Adipose tissue (tissue), 3 donors: ENCODE measurements around the gene VPS37C. TPM values are rescaled to one million over a fixed set of nuclear protein-coding genes. Genes with fewer than 3 reads are reported as not detected.

Source experiments
- H3K27ac ChIP-seq: one replicate; pipeline ENCODE4 v1.5.1; 2013; ENCODE audit warnings: low read depth, low read length
- whole genome bisulfite sequencing, 3 donors: extraction: QIAGEN DNeasy Blood & Tissue Kit; methylation state at CpG; one replicate each; pipeline ENCODE4 v1.1.7; 2013; 5-methylcytosine and 5-hydroxymethylcytosine counted together
- polyA plus RNA-seq, 3 donors: library from polyadenylated mRNA; stranded (reverse); fragments of 200-250 nt; gene quantifications; one replicate each; pipeline ENCODE4 v1.2.3, GENCODE V29; 2013
- donor health status: healthy with polysubstance abuse.
- donor health status: Bipolar disorder and iron deficiency.
- donor health status: healthy.

Gene VPS37C
- polyA plus RNA-seq, 3 donors, result 14.2 to 17.6 (median 15.2) TPM

DNA sequence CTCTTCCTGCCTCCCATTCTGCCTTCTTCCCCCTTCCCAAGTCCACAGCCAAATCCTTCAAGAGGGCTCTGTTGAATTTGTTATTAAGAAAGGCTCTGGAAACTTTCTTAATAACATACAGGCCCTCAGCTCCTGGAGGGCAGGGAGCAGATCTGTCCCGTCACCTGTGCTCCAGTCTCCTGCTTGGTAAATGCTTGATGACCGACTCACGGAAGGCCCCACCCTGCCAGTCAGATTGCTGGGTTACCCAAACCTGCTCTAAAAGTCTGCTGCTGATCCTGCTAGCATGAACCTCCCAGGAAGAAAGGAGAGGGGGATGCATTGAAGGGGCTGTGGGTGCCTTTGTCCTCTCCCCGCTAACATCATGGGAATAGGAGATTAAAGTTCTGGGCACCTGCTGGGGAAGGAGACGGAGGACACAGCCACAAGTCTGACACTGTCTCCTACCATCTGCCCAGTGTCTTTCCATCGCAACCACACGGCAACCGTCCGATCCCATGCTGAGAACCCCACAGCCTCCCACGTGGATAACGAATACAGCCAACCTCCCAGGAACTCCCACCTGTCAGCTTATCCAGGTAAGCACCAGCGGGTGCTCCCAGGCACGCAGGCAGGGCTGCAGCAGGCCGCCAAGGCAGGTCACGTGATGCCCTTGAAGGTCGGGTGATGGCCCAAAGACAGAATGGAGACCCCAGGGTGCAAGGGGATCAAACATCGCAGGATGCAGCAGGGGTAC is 36.5 kb downstream of the VPS37C start:
- WGBS, 3 donors, result 64 to 92% (median 89%) methylated on average over 17 of the region's 17 CpGs
- H3K27ac ChIP-seq, result no peak overlapping the region

DNA sequence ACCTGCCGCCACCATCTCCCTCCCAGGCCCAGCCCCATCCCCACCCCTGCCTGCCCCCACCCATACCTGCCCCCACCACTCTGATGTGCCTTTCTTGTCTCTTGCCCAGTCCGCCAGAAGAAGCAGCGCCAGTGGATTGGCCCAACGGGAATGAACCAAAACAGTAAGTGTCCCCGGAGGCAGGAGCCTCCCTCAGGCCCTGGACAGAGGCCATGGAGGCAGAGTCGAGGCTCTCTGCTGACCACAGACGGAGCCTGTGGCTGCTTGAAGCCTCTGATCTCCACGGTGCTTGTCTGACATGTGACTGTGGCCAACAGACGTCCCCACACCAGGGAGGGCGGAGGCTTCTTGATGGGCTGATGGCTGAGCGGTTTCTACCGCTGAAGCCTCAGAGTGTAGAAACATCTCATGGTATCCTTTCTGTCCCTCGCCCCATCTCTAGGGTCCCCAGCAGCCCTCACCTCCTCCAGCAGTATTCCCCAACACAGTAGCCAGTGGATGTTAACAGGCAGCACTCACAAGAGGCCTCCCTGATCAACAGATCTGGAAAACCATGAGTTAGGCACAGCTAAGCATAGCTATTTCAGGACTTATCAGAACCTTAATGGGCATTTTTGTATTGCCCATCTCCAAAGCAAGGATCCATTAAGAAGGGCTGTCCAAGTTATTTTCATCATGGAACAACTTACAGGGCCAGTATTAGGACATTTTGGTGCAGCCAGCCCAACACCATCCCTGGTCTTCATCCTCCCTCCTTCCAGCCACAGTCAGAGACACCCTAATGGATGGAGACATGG is 37.3 kb downstream of the VPS37C start:
- no peak overlapping the region for H3K27ac ChIP-seq
- 73 to 91% (median 79%) methylated on average over 11 to 13 of the region's 13 CpGs for WGBS, 3 donors

DNA sequence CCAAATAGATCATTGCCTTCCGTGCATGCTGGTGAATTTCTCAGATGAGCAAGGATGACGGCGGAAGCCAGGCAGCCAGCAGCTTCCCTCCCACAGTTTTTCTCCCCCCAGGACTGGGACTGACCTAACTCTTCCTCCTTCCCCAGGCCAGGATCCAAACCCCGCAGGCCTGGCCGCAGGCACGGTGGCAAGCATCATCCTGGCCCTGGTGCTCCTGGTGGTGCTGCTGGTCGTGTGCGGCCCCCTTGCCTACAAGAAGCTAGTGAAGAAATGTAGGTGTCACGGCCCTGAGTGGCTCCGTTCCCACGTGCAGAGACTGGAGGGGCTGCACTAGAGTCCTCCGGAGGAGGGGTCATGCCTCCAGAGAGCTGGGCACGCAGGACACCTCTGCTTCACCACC is 38.5 kb downstream of the VPS37C start:
- no peak overlapping the region for H3K27ac ChIP-seq
- 79 to 82% (median 80%) methylated on average over 13 of the region's 13 CpGs for WGBS, 3 donors

DNA sequence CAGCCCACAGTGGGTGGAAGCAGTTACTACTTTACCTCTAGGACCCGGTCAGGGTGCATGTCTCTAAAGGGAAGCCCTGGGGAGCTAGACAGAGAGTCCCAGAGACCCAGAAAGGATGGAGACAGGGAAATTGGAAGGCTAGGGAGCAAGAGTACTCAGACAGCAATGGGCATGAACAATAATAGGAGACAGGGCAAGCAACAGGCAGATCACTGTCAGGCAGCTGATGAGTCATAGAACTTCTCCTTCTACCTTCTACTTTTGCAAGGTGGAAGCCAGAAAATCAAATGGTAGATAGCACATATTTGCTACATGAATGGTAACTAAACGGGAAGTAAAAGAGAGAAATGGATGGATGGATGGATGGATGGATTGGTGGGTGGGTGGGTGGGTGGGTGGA is 39.3 kb downstream of the VPS37C start:
- WGBS, 3 donors, result 87 to 92% (median 90%) methylated on average over 2 of the region's 2 CpGs
- H3K27ac ChIP-seq, result no peak overlapping the region

DNA sequence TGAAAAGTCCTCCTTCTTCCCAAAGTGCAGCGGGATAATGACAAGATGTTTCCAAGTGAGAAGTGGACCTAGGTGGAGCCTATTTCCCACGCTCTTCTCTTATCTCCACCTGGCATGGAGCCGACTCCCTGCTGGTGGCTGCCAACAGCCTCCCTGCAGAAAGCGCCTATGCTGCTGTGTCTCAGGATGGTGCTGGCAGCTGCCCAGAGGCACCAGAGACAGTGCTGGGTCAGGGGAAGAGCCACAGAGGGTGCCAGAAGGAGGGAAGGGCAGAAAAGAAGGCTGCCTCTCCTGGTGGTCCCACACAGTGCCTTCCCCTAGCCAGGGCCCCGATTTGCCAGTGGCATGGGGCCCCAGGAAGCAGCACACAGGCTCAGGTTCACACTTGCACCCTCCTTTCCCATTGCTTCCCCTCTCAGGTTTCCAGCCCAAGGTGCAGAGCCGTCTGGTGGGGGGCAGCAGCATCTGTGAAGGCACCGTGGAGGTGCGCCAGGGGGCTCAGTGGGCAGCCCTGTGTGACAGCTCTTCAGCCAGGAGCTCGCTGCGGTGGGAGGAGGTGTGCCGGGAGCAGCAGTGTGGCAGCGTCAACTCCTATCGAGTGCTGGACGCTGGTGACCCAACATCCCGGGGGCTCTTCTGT is 39.9 kb downstream of the VPS37C start:
- 58 to 83% (median 79%) methylated on average over 14 to 15 of the region's 15 CpGs for WGBS, 3 donors
- no peak overlapping the region for H3K27ac ChIP-seq

DNA sequence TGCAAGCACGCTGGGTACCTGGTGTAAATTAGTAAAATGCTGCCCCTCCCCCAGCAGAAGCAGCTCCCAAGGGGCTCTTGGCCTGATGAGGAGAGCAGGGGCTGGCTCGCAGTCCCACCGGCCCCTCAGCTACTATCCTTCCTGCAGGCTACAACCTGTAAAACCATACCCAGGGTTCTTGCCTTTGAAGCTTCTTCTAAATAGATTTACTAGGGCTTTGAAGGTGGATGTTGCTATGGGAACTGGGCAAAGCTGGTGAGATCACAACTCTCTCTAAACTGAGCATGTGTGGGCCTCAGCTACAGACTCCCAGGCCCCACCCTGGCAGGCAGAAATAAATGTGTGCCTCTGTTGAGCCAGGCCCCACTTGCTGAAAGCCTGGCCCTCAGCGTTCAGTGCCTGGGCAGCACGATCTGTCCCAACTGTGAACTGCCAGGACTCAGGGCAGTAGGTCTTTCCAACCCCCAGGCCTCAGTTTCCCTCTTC is 40.5 kb downstream of the VPS37C start:
- 42 to 66% (median 61%) methylated on average over 5 of the region's 5 CpGs for WGBS, 3 donors
- H3K27ac ChIP-seq, result no peak overlapping the region

DNA sequence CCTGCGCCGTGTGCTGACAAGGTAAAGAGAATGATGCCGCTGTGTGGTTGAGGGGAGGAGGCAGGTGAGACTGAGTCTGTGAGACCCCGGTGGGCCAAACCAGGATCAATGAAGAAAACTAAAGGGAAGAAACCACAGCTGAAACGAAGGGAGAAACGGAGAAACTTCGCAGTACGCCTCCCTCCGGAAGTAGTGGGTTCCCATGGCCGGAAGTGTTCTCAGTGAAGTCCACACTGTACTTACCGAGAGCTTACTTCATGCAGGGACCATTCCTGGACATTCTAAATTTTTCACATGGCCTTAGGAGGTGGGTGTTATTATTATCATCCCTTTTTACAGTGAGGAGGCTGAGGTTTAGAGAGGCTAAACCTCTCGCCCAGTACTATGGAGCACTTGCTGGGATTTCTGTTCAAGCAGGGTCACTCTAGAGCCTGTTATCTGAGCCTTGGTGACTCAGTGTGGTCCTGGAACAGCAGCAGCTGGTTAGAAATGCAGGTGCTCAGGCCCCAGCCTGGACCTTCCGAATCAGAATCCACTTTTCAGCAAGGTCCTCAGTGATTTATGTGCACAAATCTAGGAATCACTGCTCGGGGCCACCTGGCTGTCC is 41.0 kb downstream of the VPS37C start:
- 83 to 84% (median 84%) methylated on average over 14 of the region's 14 CpGs for WGBS, 3 donors
- no peak overlapping the region for H3K27ac ChIP-seq

DNA sequence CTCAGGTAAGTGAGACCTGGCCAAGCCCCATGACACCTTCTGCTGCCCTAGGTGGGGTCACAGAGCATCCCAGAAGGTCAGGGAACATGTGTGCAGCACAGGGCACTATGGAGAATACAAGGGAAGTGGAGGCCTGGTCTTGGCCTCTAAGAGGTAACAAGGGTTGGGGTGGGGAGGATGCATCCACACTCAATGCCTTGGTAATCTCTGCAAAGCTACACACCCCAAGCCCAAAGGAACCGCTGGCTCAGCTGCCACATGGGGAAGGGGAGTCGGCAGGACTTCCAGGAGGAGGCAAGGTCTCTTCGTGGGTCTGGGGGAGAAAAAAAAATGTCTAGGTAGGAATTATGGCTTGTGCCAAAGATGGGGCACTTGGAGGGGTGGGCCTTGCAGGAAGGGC is 41.7 kb downstream of the VPS37C start:
- 85 to 87% (median 85%) methylated on average over 3 of the region's 3 CpGs for WGBS, 3 donors
- no peak overlapping the region for H3K27ac ChIP-seq

DNA sequence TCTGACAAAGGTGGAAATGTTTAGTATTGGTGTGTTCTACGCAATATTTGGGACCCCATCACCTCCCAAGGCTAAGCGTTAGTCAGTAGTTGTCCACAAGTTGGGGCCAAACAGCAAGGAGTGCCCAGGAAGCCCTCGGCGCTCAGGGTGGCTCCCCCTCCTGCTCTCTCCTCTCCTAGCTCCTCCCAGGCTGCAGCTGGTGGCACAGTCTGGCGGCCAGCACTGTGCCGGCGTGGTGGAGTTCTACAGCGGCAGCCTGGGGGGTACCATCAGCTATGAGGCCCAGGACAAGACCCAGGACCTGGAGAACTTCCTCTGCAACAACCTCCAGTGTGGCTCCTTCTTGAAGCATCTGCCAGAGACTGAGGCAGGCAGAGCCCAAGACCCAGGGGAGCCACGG is 42.2 kb downstream of the VPS37C start:
- WGBS, 3 donors, result 70 to 90% (median 78%) methylated on average over 9 of the region's 9 CpGs
- H3K27ac ChIP-seq, result no peak overlapping the region

DNA sequence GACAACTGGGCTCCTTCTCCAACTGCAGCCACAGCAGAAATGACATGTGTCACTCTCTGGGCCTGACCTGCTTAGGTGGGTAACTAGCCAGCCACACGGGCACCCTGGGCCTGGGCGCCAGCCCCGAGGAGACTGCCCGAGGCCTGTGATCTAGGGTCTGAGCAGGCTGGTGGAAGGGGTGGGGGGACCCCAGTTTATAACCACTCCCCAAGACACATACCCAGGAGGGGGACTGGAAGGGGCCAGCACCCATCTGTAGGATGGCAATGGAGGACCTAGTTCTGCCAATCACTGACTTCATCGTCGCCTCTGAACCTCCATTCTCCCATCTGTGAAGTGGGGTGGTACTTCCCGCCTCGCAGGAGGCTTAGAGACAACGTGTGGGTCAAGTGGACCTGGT is 42.8 kb downstream of the VPS37C start:
- no peak overlapping the region for H3K27ac ChIP-seq
- 83 to 95% (median 90%) methylated on average over 9 of the region's 9 CpGs for WGBS, 3 donors

DNA sequence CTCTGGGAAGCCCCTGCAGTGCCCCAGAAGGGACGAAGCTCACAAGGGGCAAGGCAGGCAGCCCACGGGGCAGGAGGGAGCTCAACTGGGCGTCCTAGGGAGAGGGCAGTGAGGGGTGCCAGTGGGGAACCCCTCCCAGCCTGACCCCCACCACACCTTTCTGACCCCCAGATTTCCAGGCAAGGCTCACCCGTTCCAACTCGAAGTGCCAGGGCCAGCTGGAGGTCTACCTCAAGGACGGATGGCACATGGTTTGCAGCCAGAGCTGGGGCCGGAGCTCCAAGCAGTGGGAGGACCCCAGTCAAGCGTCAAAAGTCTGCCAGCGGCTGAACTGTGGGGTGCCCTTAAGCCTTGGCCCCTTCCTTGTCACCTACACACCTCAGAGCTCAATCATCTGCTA is 43.2 kb downstream of the VPS37C start:
- H3K27ac ChIP-seq, result no peak overlapping the region
- 72 to 91% (median 86%) methylated on average over 8 to 9 of the region's 9 CpGs for WGBS, 3 donors

DNA sequence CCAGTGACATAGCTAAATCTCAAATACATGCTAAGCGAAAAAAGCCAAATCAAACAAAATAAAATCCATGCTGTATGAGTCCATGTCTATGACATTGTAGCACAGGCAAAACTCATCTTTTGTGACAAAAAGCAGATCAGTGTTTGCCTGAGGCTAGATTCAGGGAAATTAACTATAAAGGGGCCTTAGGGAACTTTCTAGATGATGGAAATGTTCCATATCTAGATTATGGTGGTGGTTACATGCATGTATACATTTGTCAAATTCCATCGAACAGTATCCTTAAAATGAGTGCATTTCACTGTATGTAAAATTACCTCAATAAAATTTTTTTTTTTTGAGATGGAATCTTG is 44.1 kb downstream of the VPS37C start:
- H3K27ac ChIP-seq, result no peak overlapping the region
- 91 to 96% (median 96%) methylated on average over 2 of the region's 2 CpGs for WGBS, 3 donors

DNA sequence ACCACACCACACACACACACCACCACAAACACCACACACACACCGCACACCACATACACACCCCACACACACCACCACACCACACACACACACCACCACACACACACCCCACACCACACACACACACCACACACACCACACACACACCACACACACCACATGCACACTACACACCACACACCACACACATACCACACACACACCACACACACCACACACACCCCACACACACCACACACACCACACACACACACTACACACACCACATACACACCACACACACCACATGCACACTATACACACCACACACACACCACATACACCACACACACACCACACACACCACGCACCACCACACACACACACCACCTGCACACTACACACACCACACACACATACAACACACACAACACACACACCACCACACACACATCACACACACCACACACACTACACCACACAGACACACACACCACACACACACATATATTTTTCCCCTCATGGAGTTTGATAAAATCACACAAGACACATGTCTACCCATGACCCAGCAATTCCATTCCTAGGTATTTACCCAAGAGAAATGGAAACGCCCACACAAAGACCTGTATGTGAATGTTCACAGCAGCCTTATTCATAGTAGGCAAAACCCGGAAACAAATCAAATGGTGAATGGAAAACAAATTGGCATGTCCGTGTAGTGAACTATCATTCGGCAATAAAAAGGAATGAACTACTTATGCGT is 44.6 kb downstream of the VPS37C start:
- no peak overlapping the region for H3K27ac ChIP-seq
- 74 to 92% (median 88%) methylated on average over 7 of the region's 7 CpGs for WGBS, 3 donors

DNA sequence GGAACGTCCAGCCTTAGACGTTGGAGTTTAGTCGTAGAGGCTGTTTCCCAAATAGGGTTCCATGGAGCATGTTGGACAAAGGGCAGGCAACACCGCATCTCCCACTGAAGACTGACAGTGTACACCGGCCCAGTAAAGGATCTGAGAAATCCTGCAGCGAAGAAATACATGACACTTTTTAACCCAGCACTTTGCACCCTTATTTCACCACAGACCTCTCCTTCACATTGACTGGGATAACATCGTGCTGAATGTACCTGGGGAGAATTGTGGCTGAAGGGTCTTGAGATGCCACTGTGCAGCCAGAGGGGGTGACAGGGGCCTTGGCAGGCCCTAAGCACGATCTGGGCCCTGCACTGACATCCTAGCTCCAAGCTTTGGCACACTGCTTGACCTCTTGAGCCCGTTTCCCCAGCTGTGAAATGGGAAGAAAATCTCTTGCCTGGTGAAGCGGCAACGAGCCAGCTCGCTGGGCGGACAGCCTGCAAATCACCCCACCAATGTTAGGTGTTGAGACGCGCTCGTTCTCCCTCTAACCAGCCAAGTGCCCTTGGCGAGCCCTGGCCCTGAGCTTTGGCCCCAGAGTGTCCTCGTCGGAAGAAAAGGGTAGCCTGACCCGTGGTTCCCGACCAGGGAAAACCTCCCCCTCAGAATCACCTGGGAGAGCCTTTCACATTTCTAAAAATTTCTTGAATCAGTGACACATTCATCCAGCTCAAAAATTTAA is 45.6 kb downstream of the VPS37C start:
- WGBS, 3 donors, result 82 to 92% (median 89%) methylated on average over 21 of the region's 21 CpGs

DNA sequence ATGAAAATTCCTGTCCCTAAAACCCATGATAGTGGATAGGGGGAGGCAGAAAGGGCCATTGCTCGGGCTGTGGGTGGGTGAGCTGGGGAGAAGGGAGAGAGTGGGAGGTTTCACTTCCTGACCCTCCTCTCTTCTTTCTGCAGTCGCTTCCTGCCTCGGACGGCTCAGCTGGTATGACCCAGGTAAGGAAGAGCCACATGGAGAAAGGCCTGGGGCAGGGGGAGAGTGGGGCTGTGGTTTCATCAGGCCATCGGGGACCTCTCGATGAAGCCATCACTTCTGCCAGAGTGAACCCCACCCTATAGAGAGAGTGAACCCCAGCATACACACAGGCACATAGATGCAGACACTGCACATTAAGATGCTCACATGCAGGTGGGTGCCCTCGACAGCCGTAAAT is 46.3 kb downstream of the VPS37C start:
- H3K27ac ChIP-seq, result no peak overlapping the region
- WGBS, 3 donors, result 64 to 79% (median 66%) methylated on average over 8 of the region's 8 CpGs

More for the DNA sequence above, 45.6 kb downstream of the VPS37C start:
- no peak overlapping the region for H3K27ac ChIP-seq

DNA sequence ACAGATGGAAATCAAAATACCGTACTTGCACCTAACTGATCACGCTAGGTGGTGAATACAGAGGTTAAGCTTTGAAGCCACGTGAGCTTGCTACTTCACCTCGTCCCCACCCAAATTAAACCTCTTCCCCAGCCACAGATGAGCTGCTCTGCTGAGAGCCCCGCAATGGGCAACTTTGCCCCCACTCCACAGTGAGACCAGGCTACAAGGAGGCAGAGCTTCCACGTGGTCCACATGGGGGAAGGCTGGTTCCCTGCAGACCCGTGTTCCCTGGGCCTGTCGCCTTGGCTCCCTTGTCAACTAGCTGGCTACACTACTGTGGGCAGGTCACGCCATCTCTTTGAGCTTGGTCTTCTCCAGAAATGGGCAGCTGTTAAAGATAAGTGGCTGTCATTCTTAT is 48.0 kb downstream of the VPS37C start:
- 85 to 89% (median 88%) methylated on average over 9 of the region's 9 CpGs for WGBS, 3 donors
- no peak overlapping the region for H3K27ac ChIP-seq

DNA sequence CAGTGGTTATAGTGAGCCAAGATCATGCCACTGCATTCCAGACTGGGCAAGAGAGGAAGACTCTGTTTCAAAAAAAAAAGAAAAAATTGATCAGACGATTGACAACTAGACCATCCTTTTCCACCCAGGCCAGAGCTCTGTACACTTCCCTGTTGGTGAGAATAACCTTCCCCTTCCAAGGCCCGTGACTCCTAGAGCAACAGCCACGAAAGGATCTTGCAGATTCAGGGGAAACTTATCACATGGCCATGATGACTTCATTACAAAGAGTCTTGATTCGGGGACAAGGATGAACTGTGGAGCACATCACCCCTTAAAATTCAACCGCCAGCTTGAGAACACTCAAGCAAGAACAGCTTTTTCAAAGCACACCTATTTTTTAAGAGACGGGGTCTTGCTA is 48.7 kb downstream of the VPS37C start:
- WGBS, 3 donors, result 91 to 94% (median 91%) methylated on average over 6 of the region's 6 CpGs
- no peak overlapping the region for H3K27ac ChIP-seq
